GM19467 (cell line): ENCODE measurements around the gene TBPL2.

ENCODE experiments used
- ATAC-seq: cut with Tn5 transposase; IDR thresholded peaks from one replicate; pipeline ENCODE4 v1.9.1; 2021; ENCODE audit warnings: mild to moderate bottlenecking, moderate library complexity; ENCODE audit not compliant: unreplicated experiment

The TBPL2 gene

DNA sequence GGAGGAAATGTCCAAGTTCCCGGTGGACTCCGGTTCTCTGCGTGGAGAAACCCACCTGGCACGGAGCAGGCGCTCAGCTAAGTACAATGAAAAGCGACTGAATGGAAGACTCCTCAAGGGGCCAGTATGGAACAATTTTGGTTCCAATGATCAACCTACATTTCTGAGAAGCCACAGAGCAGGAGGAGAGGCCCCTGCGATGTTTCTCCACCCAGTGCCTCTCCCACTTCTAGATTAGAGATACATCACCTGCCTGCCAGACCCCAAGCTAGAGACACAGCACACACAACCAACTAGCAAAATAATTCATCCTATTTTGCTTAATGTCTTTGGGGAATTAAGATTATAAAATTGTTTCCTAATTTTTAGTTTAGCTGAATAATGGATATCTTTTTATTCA lies 67.6 kb downstream of the TBPL2 start:
- ATAC-seq = no peak

DNA sequence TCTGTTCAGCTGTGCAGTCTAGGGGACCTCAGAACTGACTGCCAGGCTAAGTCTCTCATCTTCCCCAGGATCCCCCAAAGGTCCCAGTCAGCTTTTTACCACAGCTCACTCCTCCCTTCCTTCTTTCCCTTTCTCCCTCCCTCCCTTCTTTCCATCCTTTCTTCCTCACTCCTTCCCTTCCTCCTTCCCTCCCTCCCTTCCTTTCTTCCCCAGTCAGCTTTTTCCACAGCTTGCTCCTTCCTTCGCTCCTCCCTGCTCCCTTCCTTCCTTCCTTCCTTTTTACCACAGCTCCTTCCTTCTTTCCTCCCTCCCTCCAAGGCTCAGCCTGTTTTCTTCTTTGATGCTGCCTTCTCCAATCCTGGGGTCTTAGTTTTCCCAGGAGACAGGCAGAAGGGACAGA lies 68.0 kb downstream of the TBPL2 start:
- no peak for ATAC-seq

- no peak for ATAC-seq
Measured at GRCh38 chr14:55370883-55371455, 69.4 kb downstream of the TBPL2 start.

DNA sequence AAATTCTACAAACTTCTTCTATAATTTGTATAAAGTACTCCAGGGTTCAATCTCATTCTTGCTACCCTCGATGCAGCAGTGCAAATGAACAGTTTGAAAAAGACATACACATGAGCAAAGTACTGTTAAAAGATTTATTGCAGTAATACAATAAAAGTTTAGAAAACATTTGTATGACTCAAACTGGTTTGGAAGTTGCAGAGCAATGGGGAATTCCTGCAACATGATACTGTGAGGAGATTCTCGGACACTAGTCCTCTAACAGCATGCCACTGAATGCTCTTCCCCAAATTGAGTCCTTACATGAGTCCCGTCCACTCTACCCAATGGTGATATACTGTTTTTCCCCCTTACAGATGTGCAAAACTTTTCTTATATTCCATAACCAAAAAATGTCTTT lies 74.1 kb downstream of the TBPL2 start:
- ATAC-seq = no peak
